Measurements from ENCODE around the gene NARF.
A peak's percentile ranks its signal among the peaks of the same experiment; 100 is the strongest.

The NARF gene

GRCh38 chr17:82446649-82447048, 11.9 kb upstream of the NARF start:
- no peak for TF ChIP-seq EZH2phosphoT487 (conservative IDR thresholded peaks at IDR 0.05; ENCODE audit: low read length)
- no peak for TF ChIP-seq CTCF (IDR thresholded peaks at IDR 0.05; ENCODE audit: insufficient read depth, low read length, poor library complexity, severe bottlenecking)
- Histone ChIP-seq H3K27ac (ENCODE audit: low read depth, low read length) (no peak overlapping the region), H3F3A (ENCODE audit: insufficient read depth) (peaks cover 26% of the 10 kb centered on the region), H3K36me3 (ENCODE audit: low read length) (peaks cover 10% of the 10 kb centered on the region; the same call in 1 of the 2 replicates), H3K4me2 (ENCODE audit: low read depth, low read length, poor library complexity, severe bottlenecking) (no peak overlapping the region), H3K9ac (ENCODE audit: low read length) (no peak overlapping the region), H2AFZ (ENCODE audit: low read depth, low read length, severe bottlenecking) (no peak overlapping the region), H3K79me2 (ENCODE audit: insufficient read depth, low read length) (peaks cover 20% of the 10 kb centered on the region), H3K9me3 (ENCODE audit: insufficient read depth, low read length) (no peaks in the 10 kb centered on the region), H3K9me2 (replicated peaks; ENCODE audit: insufficient read depth, low read length) (no peaks in the 10 kb centered on the region), H3K27me3 (ENCODE audit: low read length) (no peaks in the 10 kb centered on the region), H4K20me1 (ENCODE audit: low read depth, low read length) (no peaks in the 10 kb centered on the region), H3K4me3 (ENCODE audit: insufficient read depth, low read length, poor library complexity, severe bottlenecking) (no peak overlapping the region)

GRCh38 chr17:82447876-82448275, 10.7 kb upstream of the NARF start:
- TF ChIP-seq EZH2phosphoT487 (conservative IDR thresholded peaks at IDR 0.05; ENCODE audit: low read length) (no peak), CTCF (IDR thresholded peaks at IDR 0.05; ENCODE audit: insufficient read depth, low read length, poor library complexity, severe bottlenecking) (no peak)
- H2AFZ ChIP-seq (ENCODE audit: low read depth, low read length, severe bottlenecking), result no peak overlapping the region
- peaks cover 20% of the 10 kb centered on the region for H3K79me2 ChIP-seq (ENCODE audit: insufficient read depth, low read length)
- H3K27ac ChIP-seq (ENCODE audit: low read depth, low read length), result no peak overlapping the region; the same call in 1 of the 2 replicates
- peaks cover 16% of the 10 kb centered on the region for H3F3A ChIP-seq (ENCODE audit: insufficient read depth)
- no peaks in the 10 kb centered on the region for H3K9me2 ChIP-seq (replicated peaks; ENCODE audit: insufficient read depth, low read length)
- no peak overlapping the region for H3K4me3 ChIP-seq (ENCODE audit: insufficient read depth, low read length, poor library complexity, severe bottlenecking)
- H3K27me3 ChIP-seq (ENCODE audit: low read length), result no peaks in the 10 kb centered on the region
- 0 out of 2 replicates have a peak, but pooled peaks cover 4% of the 10 kb centered on the region for H3K36me3 ChIP-seq (ENCODE audit: low read length)
- no peaks in the 10 kb centered on the region for H3K9me3 ChIP-seq (ENCODE audit: insufficient read depth, low read length)
- H4K20me1 ChIP-seq (ENCODE audit: low read depth, low read length), result no peaks in the 10 kb centered on the region
- H3K9ac ChIP-seq (ENCODE audit: low read length), result no peak overlapping the region
- no peak overlapping the region for H3K4me2 ChIP-seq (ENCODE audit: low read depth, low read length, poor library complexity, severe bottlenecking)

GRCh38 chr17:82449131-82449882, 9.2 kb upstream of the NARF start:
- H3K27ac ChIP-seq (ENCODE audit: low read depth, low read length), result peak overlapping the region; percentile 99
- H3K9me2 ChIP-seq (replicated peaks; ENCODE audit: insufficient read depth, low read length), result no peaks in the 10 kb centered on the region
- peak overlapping the region; percentile 73 for H3K4me2 ChIP-seq (ENCODE audit: low read depth, low read length, poor library complexity, severe bottlenecking)
- TF ChIP-seq CTCF (IDR thresholded peaks at IDR 0.05; ENCODE audit: insufficient read depth, low read length, poor library complexity, severe bottlenecking) (no peak), EZH2phosphoT487 (conservative IDR thresholded peaks at IDR 0.05; ENCODE audit: low read length) (no peak)
- H3K79me2 ChIP-seq (ENCODE audit: insufficient read depth, low read length), result peaks cover 20% of the 10 kb centered on the region
- H3K36me3 ChIP-seq (ENCODE audit: low read length), result 0 out of 2 replicates have a peak, but pooled peaks cover 4% of the 10 kb centered on the region
- no peaks in the 10 kb centered on the region for H3K9me3 ChIP-seq (ENCODE audit: insufficient read depth, low read length)
- H4K20me1 ChIP-seq (ENCODE audit: low read depth, low read length), result no peaks in the 10 kb centered on the region
- H2AFZ ChIP-seq (ENCODE audit: low read depth, low read length, severe bottlenecking), result no peak overlapping the region
- H3K4me3 ChIP-seq (ENCODE audit: insufficient read depth, low read length, poor library complexity, severe bottlenecking), result peak overlapping the region; percentile 95
- H3F3A ChIP-seq (ENCODE audit: insufficient read depth), result peaks cover 16% of the 10 kb centered on the region
- H3K27me3 ChIP-seq (ENCODE audit: low read length), result no peaks in the 10 kb centered on the region
- H3K9ac ChIP-seq (ENCODE audit: low read length), result peak overlapping the region; percentile 99

Data from SU-DHL-6 (cell line).